ENCODE data around the gene RASA3.
A peak's percentile ranks its signal among the peaks of the same experiment; 100 is the strongest.
"Not testable (repeated sequence)": the region's sequence is repeated elsewhere in the genome, so short reads cannot be mapped to it uniquely, and the experiment has no call there.

Gene RASA3

GRCh38 chr13:114129649-114130062, 2.8 kb downstream of the RASA3 start:
- no peak for DNase-seq
- Histone ChIP-seq H3K4me1 (ENCODE audit: control extremely low read depth in 1 of 4, control insufficient read depth in 4 of 4, insufficient read depth in 4 of 4, low read length in 3 of 4) (peaks cover 11 to 79% (median 73%) of the 10 kb centered on the region in 4 experiments), H3K9me3 (ENCODE audit: control extremely low read depth in 1 of 5, control insufficient read depth in 4 of 5, insufficient read depth in 2 of 5, low read depth in 1 of 5, low read length in 4 of 5) (no peaks in the 10 kb centered on the region), H3K36me3 (ENCODE audit: control insufficient read depth in 4 of 4, insufficient read depth in 4 of 4, low read length in 3 of 4) (peaks cover 0 to 3% (median 0%) of the 10 kb centered on the region in 4 experiments), H3K4me3 (ENCODE audit: control insufficient read depth in 1 of 7, extremely low read depth in 1 of 7, insufficient read depth in 4 of 7, low read depth in 2 of 7, low read length in 6 of 7) (peak overlapping the region in 4 of 7 experiments; percentile 1 to 90 (median 49)), H3K27ac (ENCODE audit: insufficient read depth in 1 of 2, low read depth in 1 of 2, low read length in 2 of 2, poor library complexity in 1 of 2, severe bottlenecking in 2 of 2) (peak overlapping the region in 1 of 2 experiments; percentile 74), H3K27me3 (replicated peaks in 2 of 5; ENCODE audit: control insufficient read depth in 4 of 5, insufficient read depth in 5 of 5, low read length in 4 of 5) (no peaks in the 10 kb centered on the region)
- POLR2A ChIA-PET = no interaction called here
- CTCF ChIA-PET = interaction anchor here (0.6 to 1.6 kb wide), 2 partner anchors 11 to 32 kb away, joined by 3 read pairs; no protein-coding TSS in a partner anchor
- 78% methylated on average over 9 of the region's 9 CpGs for WGBS (ENCODE audit: insufficient coverage)

DNA sequence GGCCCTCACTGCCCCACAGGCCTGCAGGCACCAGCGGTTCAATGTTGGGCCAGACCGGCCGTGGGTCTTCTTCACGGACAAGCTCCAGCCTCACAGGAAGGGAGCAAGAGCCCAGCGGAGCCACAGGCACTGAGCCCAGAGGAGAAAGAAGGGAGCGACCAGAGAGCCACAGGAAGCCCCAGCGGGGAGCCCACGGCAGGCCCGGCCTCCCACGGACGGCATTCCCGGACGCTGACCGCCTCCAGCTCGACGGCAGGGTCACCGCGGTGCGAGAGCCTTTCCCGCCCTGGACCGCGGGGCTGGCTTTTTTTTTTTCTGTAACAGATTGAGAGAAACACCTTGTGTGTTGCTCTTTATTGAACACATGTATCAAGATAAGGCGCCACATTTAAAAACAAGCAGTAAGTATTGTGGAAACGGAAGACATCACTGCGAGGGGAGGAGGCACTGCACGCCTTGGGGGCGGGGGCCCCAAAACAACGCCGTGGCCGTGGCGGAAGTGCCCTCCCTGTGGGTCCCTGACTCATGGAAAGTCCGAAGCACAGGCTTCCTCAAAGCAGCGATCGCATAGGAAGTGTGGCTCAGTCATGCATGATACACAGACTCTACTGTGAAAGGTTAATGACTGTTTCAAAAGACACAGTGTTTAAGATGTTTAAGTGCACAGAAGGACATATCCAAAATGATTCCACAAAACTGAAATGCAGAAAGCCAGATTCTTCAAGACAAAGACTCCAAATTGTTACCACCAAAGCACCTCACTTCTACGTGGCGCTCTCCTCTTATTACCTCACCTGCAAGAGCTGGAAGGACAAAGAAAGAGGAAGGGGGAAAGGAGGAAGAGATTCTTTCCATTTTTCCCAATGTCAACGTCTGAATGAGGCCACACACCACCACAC, 3.5 kb downstream of the RASA3 start:
- H3K4me1 ChIP-seq (ENCODE audit: control extremely low read depth in 1 of 4, control insufficient read depth in 4 of 4, insufficient read depth in 4 of 4, low read length in 3 of 4) = peaks cover 11 to 77% (median 71%) of the 10 kb centered on the region in 4 experiments
- CTCF ChIA-PET = interaction anchor here (0.6 to 1.4 kb wide), 3 partner anchors 12 to 99 kb away, joined by 3 to 4 read pairs (median 3); no protein-coding TSS in a partner anchor
- peaks cover 0 to 5% (median 0%) of the 10 kb centered on the region in 4 experiments for H3K36me3 ChIP-seq (ENCODE audit: control insufficient read depth in 4 of 4, insufficient read depth in 4 of 4, low read length in 3 of 4)
- peak; percentile 92 to 97 (median 96) for DNase-seq
- peak overlapping the region; percentile 50 to 74 for H3K27ac ChIP-seq (ENCODE audit: insufficient read depth in 1 of 2, low read depth in 1 of 2, low read length in 2 of 2, poor library complexity in 1 of 2, severe bottlenecking in 2 of 2)
- peak overlapping the region in 6 of 7 experiments; percentile 21 to 90 (median 43) for H3K4me3 ChIP-seq (ENCODE audit: control insufficient read depth in 1 of 7, extremely low read depth in 1 of 7, insufficient read depth in 4 of 7, low read depth in 2 of 7, low read length in 6 of 7)
- no peaks in the 10 kb centered on the region for H3K27me3 ChIP-seq (replicated peaks in 2 of 5; ENCODE audit: control insufficient read depth in 4 of 5, insufficient read depth in 5 of 5, low read length in 4 of 5)
- POLR2A ChIA-PET = no interaction called here
- no peaks in the 10 kb centered on the region for H3K9me3 ChIP-seq (ENCODE audit: control extremely low read depth in 1 of 5, control insufficient read depth in 4 of 5, insufficient read depth in 2 of 5, low read depth in 1 of 5, low read length in 4 of 5)
- 22% methylated on average over 20 of the region's 37 CpGs for WGBS (ENCODE audit: insufficient coverage)

- WGBS (ENCODE audit: insufficient coverage) = 84% methylated on average over 5 of the region's 5 CpGs
- DNase-seq = no peak
- CTCF ChIA-PET = interaction anchor here (1.3 to 1.4 kb wide), 2 partner anchors 98 to 100 kb away, joined by 3 to 4 read pairs; no protein-coding TSS in a partner anchor
- peaks cover 11 to 81% (median 76%) of the 10 kb centered on the region in 4 experiments for H3K4me1 ChIP-seq (ENCODE audit: control extremely low read depth in 1 of 4, control insufficient read depth in 4 of 4, insufficient read depth in 4 of 4, low read length in 3 of 4)
- no peaks in the 10 kb centered on the region for H3K9me3 ChIP-seq (ENCODE audit: control extremely low read depth in 1 of 5, control insufficient read depth in 4 of 5, insufficient read depth in 2 of 5, low read depth in 1 of 5, low read length in 4 of 5)
- no peaks in the 10 kb centered on the region for H3K27me3 ChIP-seq (replicated peaks in 2 of 5; ENCODE audit: control insufficient read depth in 4 of 5, insufficient read depth in 5 of 5, low read length in 4 of 5)
- H3K27ac ChIP-seq (ENCODE audit: insufficient read depth in 1 of 2, low read depth in 1 of 2, low read length in 2 of 2, poor library complexity in 1 of 2, severe bottlenecking in 2 of 2) = peak overlapping the region in 1 of 2 experiments; percentile 50
- H3K36me3 ChIP-seq (ENCODE audit: control insufficient read depth in 4 of 4, insufficient read depth in 4 of 4, low read length in 3 of 4) = peaks cover 0 to 5% (median 0%) of the 10 kb centered on the region in 4 experiments
- POLR2A ChIA-PET = no interaction called here
- peak overlapping the region in 4 of 7 experiments; percentile 36 to 90 (median 52) for H3K4me3 ChIP-seq (ENCODE audit: control insufficient read depth in 1 of 7, extremely low read depth in 1 of 7, insufficient read depth in 4 of 7, low read depth in 2 of 7, low read length in 6 of 7)
Observed at GRCh38 chr13:114128348-114128623, 4.1 kb downstream of the RASA3 start.

- H3K4me1 ChIP-seq (ENCODE audit: control extremely low read depth in 1 of 4, control insufficient read depth in 4 of 4, insufficient read depth in 4 of 4, low read length in 3 of 4) = peaks cover 11 to 85% (median 80%) of the 10 kb centered on the region in 4 experiments
- H3K36me3 ChIP-seq (ENCODE audit: control insufficient read depth in 4 of 4, insufficient read depth in 4 of 4, low read length in 3 of 4) = peaks cover 0 to 5% (median 0%) of the 10 kb centered on the region in 4 experiments
- H3K27me3 ChIP-seq (replicated peaks in 2 of 5; ENCODE audit: control insufficient read depth in 4 of 5, insufficient read depth in 5 of 5, low read length in 4 of 5) = no peaks in the 10 kb centered on the region
- peak overlapping the region in 1 of 7 experiments; percentile 90 for H3K4me3 ChIP-seq (ENCODE audit: control insufficient read depth in 1 of 7, extremely low read depth in 1 of 7, insufficient read depth in 4 of 7, low read depth in 2 of 7, low read length in 6 of 7)
- H3K27ac ChIP-seq (ENCODE audit: insufficient read depth in 1 of 2, low read depth in 1 of 2, low read length in 2 of 2, poor library complexity in 1 of 2, severe bottlenecking in 2 of 2) = no peak overlapping the region
- POLR2A ChIA-PET = interaction anchor here (0.9 kb wide), 1 partner anchor 13 kb away, joined by 4 read pairs; no protein-coding TSS in a partner anchor
- DNase-seq = no peak
- 89% methylated on average over 9 of the region's 15 CpGs for WGBS (ENCODE audit: insufficient coverage)
- CTCF ChIA-PET = interaction anchor here (1.3 to 1.6 kb wide), 4 partner anchors 9 to 101 kb away, joined by 3 to 4 read pairs (median 4); no protein-coding TSS in a partner anchor
- no peaks in the 10 kb centered on the region for H3K9me3 ChIP-seq (ENCODE audit: control extremely low read depth in 1 of 5, control insufficient read depth in 4 of 5, insufficient read depth in 2 of 5, low read depth in 1 of 5, low read length in 4 of 5)
Observed at GRCh38 chr13:114127473-114128347, 4.7 kb downstream of the RASA3 start.

DNA sequence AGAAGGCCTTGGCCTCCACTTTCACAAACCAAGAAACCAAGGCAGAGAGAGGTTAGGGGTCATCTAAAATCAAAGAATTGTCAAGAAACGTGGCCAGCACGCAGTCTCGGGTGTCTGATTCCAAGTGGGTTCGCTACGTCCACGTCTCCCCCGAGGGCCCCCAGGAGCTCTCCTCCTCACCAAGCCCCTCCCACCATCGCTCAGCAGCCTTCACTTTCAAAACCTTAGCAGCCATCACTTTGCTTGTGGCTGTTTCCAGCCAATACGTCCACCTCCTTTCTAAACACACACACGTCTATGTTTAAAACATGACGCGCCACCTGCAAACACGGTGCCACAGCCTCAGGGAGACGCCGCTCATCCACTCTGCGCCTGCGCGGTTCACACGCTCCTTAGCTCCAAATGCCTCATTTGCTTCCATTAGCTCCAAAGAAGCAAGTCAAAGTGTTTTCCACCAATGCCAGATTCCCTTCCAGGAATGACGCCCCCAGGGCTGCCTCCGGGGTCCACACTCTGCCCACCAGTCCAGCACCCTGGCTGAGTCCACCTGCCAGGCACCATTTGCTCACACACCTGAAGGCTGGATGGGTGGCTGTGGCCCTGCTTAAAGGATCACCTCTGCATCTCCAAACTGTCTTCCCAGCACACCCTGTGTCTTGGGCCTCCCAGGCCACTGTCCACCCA, 5.5 kb downstream of the RASA3 start:
- CTCF ChIA-PET = interaction anchor here (1.4 to 2.9 kb wide), 4 partner anchors 10 to 16 kb away, joined by 3 to 9 read pairs (median 6); no protein-coding TSS in a partner anchor
- peaks cover 11 to 90% (median 82%) of the 10 kb centered on the region in 4 experiments for H3K4me1 ChIP-seq (ENCODE audit: control extremely low read depth in 1 of 4, control insufficient read depth in 4 of 4, insufficient read depth in 4 of 4, low read length in 3 of 4)

GRCh38 chr13:114126086-114126485, 6.3 kb downstream of the RASA3 start:
- H3K27me3 ChIP-seq (replicated peaks in 2 of 5; ENCODE audit: control insufficient read depth in 4 of 5, insufficient read depth in 5 of 5, low read length in 4 of 5); POLR2A ChIA-PET; H3K9me3 ChIP-seq (ENCODE audit: control extremely low read depth in 1 of 5, control insufficient read depth in 4 of 5, insufficient read depth in 2 of 5, low read depth in 1 of 5, low read length in 4 of 5); DNase-seq; H3K4me3 ChIP-seq (ENCODE audit: control insufficient read depth in 1 of 7, extremely low read depth in 1 of 7, insufficient read depth in 4 of 7, low read depth in 2 of 7, low read length in 6 of 7); H3K27ac ChIP-seq (ENCODE audit: insufficient read depth in 1 of 2, low read depth in 1 of 2, low read length in 2 of 2, poor library complexity in 1 of 2, severe bottlenecking in 2 of 2); H3K36me3 ChIP-seq (ENCODE audit: control insufficient read depth in 4 of 4, insufficient read depth in 4 of 4, low read length in 3 of 4): not testable (repeated sequence)
- peaks cover 11 to 89% (median 76%) of the 10 kb centered on the region in 4 experiments for H3K4me1 ChIP-seq (ENCODE audit: control extremely low read depth in 1 of 4, control insufficient read depth in 4 of 4, insufficient read depth in 4 of 4, low read length in 3 of 4)
- CTCF ChIA-PET = interaction anchor here (1.4 to 2.9 kb wide), 3 partner anchors 11 to 14 kb away, joined by 4 to 9 read pairs (median 8); no protein-coding TSS in a partner anchor
- 96% methylated on average over 8 of the region's 14 CpGs for WGBS (ENCODE audit: insufficient coverage)

More for the DNA sequence above, 5.5 kb downstream of the RASA3 start:
- POLR2A ChIA-PET = interaction anchor here (0.9 kb wide), 1 partner anchor 12 kb away, joined by 4 read pairs; no protein-coding TSS in a partner anchor
- Histone ChIP-seq H3K36me3 (ENCODE audit: control insufficient read depth in 4 of 4, insufficient read depth in 4 of 4, low read length in 3 of 4) (peaks cover 0 to 5% (median 0%) of the 10 kb centered on the region in 4 experiments), H3K27me3 (replicated peaks in 2 of 5; ENCODE audit: control insufficient read depth in 4 of 5, insufficient read depth in 5 of 5, low read length in 4 of 5) (no peaks in the 10 kb centered on the region), H3K9me3 (ENCODE audit: control extremely low read depth in 1 of 5, control insufficient read depth in 4 of 5, insufficient read depth in 2 of 5, low read depth in 1 of 5, low read length in 4 of 5) (no peaks in the 10 kb centered on the region), H3K4me3 (ENCODE audit: control insufficient read depth in 1 of 7, extremely low read depth in 1 of 7, insufficient read depth in 4 of 7, low read depth in 2 of 7, low read length in 6 of 7) (no peak overlapping the region), H3K27ac (ENCODE audit: insufficient read depth in 1 of 2, low read depth in 1 of 2, low read length in 2 of 2, poor library complexity in 1 of 2, severe bottlenecking in 2 of 2) (no peak overlapping the region)
- WGBS (ENCODE audit: insufficient coverage) = 94% methylated on average over 19 of the region's 21 CpGs
- DNase-seq = no peak
